Naive thymus-derived CD4-positive, alpha-beta T cell (primary cell): ENCODE data around the gene ATP10B. TPM values are rescaled to one million over a fixed set of nuclear protein-coding genes. Genes with fewer than 3 reads are reported as not detected.

Experiments
- ATAC-seq: fragments of 150-1000 bp; cut with Tn5 transposase; 2 replicates; pipeline ENCODE4 v1.10.0; 2021; ENCODE audit warnings: mild to moderate bottlenecking, moderate library complexity
- CTCF ChIA-PET: fragments of 350-600 bp; sonication (Branson Sonifier 250); formaldehyde crosslinking; loops from one replicate; lab custom pipeline; 2021; ENCODE audit warnings: antibody characterized with exemption; lab: Charles Lee
- POLR2A ChIA-PET: fragments of 350-600 bp; sonication (Branson Sonifier 250); formaldehyde crosslinking; loops from one replicate; lab custom pipeline; 2021; ENCODE audit warnings: antibody characterized with exemption, inconsistent platforms; lab: Charles Lee
- DNase-seq, 9 donors: peaks; one replicate each; pipeline versions ENCODE4 v3.0.0 to v3.0.0-alpha.2; 2020 to 2022; ENCODE audit warnings: mixed read lengths in 1 of 9
- H3K27ac ChIP-seq: one replicate; pipeline ENCODE4 v1.7.0; 2013; ENCODE audit warnings: mild to moderate bottlenecking, low read depth, low read length, moderate library complexity
- H3K27me3 ChIP-seq, 2 donors: one replicate each; pipeline ENCODE4 v1.7.0; 2013; ENCODE audit warnings: low read length in 2 of 2, mild to moderate bottlenecking in 2 of 2, moderate library complexity in 2 of 2; ENCODE audit not compliant: control insufficient read depth in 2 of 2, insufficient read depth in 2 of 2
- H3K36me3 ChIP-seq, 3 experiments: 1 replicate in 2 of 3; 2 replicates in 1 of 3; pipeline ENCODE4 v1.7.0; 2013; ENCODE audit warnings: low read length in 3 of 3, mild to moderate bottlenecking in 3 of 3, moderate library complexity in 1 of 3; ENCODE audit not compliant: insufficient read depth in 3 of 3, control insufficient read depth in 2 of 3
- H3K4me1 ChIP-seq, 2 donors: one replicate each; pipeline ENCODE4 v1.7.0; 2013; ENCODE audit warnings: low read length in 2 of 2, mild to moderate bottlenecking in 2 of 2, moderate library complexity in 1 of 2; ENCODE audit not compliant: control insufficient read depth in 2 of 2, insufficient read depth in 2 of 2
- H3K4me3 ChIP-seq: 2 replicates; pipeline ENCODE4 v1.7.0; 2013; ENCODE audit warnings: mild to moderate bottlenecking, low read length
- H3K9me3 ChIP-seq, 3 experiments: 1 replicate in 2 of 3; 2 replicates in 1 of 3; pipeline ENCODE4 v1.7.0; 2013; ENCODE audit warnings: low read length in 3 of 3; ENCODE audit not compliant: control insufficient read depth in 2 of 3
- H3K27ac Mint-ChIP-seq, 9 donors: one replicate each; pipeline ENCODE4 v1.8.0; 2020 to 2022; ENCODE audit warnings: mixed read lengths in 9 of 9, mild to moderate bottlenecking in 8 of 9, moderate library complexity in 5 of 9, inconsistent platforms in 2 of 9
- H3K27me3 Mint-ChIP-seq, 5 donors: one replicate each; pipeline ENCODE4 v1.8.0; 2021 to 2022; ENCODE audit warnings: mixed read lengths in 5 of 5, mild to moderate bottlenecking in 1 of 5
- H3K36me3 Mint-ChIP-seq, 5 donors: one replicate each; pipeline ENCODE4 v1.8.0; 2020 to 2022; ENCODE audit warnings: mixed read lengths in 5 of 5, mild to moderate bottlenecking in 3 of 5, inconsistent platforms in 1 of 5
- H3K4me1 Mint-ChIP-seq, 7 donors: one replicate each; pipeline ENCODE4 v1.8.0; 2020 to 2022; ENCODE audit warnings: mixed read lengths in 7 of 7, mild to moderate bottlenecking in 3 of 7, inconsistent platforms in 1 of 7
- H3K4me3 Mint-ChIP-seq, 10 donors: one replicate each; pipeline ENCODE4 v1.8.0; 2020 to 2022; ENCODE audit warnings: mild to moderate bottlenecking in 10 of 10, mixed read lengths in 10 of 10, moderate library complexity in 6 of 10, inconsistent platforms in 2 of 10
- H3K9me3 Mint-ChIP-seq, 11 donors: one replicate each; pipeline ENCODE4 v1.8.0; 2020 to 2022; ENCODE audit warnings: mixed read lengths in 11 of 11, mild to moderate bottlenecking in 4 of 11, inconsistent platforms in 1 of 11, moderate library complexity in 1 of 11
- intact Hi-C, 2 donors: fragments of 100-400 bp; cut with micrococcal nuclease; formaldehyde crosslinking; loops; one replicate each; pipeline ENCODE4 v1.15.1; 2023
- polyA plus RNA-seq, 2 donors: library from polyadenylated mRNA; unstranded; fragments of 300-500 nt; fragmentation: Illumina TruSeq; gene quantifications; one replicate each; pipeline ENCODE4 v1.2.3, GENCODE V29; 2021
- total RNA-seq, 6 experiments: library from RNA in 5 of 6; stranded (reverse) in 5 of 6; gene quantifications; 1 replicate in 5 of 6; 2 replicates in 1 of 6; pipeline ENCODE4 v1.2.3 and lab custom pipeline; 2021 to 2026

ATP10B gene
- total and polyA plus RNA-seq, 7 experiments from 2014 or later: not detected

DNA sequence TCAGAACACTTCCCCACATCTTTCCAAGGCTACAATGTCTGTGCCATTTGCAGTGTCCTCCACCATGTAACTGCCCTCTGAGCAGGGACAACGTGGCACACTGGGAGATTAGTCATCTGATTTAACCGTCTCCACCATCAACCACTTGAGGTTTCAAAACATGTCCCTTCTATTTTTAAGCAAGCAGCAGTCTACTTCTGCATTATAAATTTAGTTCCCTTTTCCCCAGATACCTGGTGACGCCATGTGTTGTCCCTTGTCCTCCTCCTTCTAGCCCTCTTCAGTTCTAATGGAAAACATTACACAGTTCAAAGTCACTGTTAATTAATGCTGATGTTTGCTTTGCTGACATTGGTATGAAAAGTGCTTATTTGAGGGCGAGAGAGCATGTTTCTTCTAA, 52.8 kb downstream of the ATP10B start:
- Mint-ChIP-seq H3K4me1 (peaks cover 0 to 3% (median 0%) of the 10 kb centered on the region in 7 donors), H3K27ac (no peak overlapping the region), H3K4me3 (no peak overlapping the region), H3K9me3 (peaks cover 0 to 3% (median 0%) of the 10 kb centered on the region in 11 donors), H3K36me3 (no peaks in the 10 kb centered on the region), H3K27me3 (peaks cover 0 to 8% (median 7%) of the 10 kb centered on the region in 5 donors)
- CTCF ChIA-PET: no interaction called here
- POLR2A ChIA-PET: no interaction called here
- intact Hi-C loops: no loop called here
- H3K4me3 ChIP-seq: no peak overlapping the region
- DNase-seq (no peak), ATAC-seq (peak; percentile 77)
- no peak overlapping the region for H3K27ac ChIP-seq
- no peaks in the 10 kb centered on the region for H3K9me3 ChIP-seq
- no peaks in the 10 kb centered on the region for H3K27me3 ChIP-seq
- H3K36me3 ChIP-seq: no peaks in the 10 kb centered on the region
- no peaks in the 10 kb centered on the region for H3K4me1 ChIP-seq

DNA sequence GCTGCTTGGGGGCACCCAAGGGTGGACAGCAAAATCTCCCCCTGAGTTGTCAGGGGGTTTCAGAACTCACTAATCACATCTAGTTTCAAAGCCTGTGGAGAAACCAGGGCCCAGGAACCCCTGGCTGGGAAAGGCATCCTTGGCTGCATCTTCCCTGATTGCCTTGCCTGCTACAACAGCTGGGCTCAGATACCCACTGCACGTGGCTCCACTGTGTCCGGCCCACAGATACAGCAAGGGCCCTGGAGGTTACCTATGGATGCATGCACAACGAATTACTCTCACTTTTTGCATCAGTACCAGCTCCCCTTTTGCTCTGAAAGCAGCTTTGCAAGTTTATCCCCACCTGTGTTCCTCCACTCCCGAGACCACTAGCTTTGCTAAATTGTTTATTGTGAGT, 55.0 kb downstream of the ATP10B start:
- H3K9me3 Mint-ChIP-seq: no peaks in the 10 kb centered on the region
- CTCF ChIA-PET: no interaction called here

GRCh38 chr5:160793530-160793899, 58.5 kb downstream of the ATP10B start:
- no peak for DNase-seq
- Histone ChIP-seq H3K4me1 (no peaks in the 10 kb centered on the region), H3K9me3 (no peaks in the 10 kb centered on the region), H3K27ac (no peak overlapping the region), H3K27me3 (no peaks in the 10 kb centered on the region), H3K36me3 (no peaks in the 10 kb centered on the region), H3K4me3 (no peak overlapping the region)
- H3K36me3 Mint-ChIP-seq: no peaks in the 10 kb centered on the region
- no peak for ATAC-seq
- peaks cover 0 to 13% (median 5%) of the 10 kb centered on the region in 5 donors for H3K27me3 Mint-ChIP-seq
- CTCF ChIA-PET: no interaction called here
- intact Hi-C loops: no loop called here
- no peak overlapping the region for H3K27ac Mint-ChIP-seq
- POLR2A ChIA-PET: no interaction called here
- H3K4me1 Mint-ChIP-seq: no peaks in the 10 kb centered on the region
- H3K9me3 Mint-ChIP-seq: peaks cover 0 to 4% (median 0%) of the 10 kb centered on the region in 11 donors
- H3K4me3 Mint-ChIP-seq: no peak overlapping the region

More for the DNA sequence above, 55.0 kb downstream of the ATP10B start:
- DNase-seq (no peak), ATAC-seq (no peak)
- Histone ChIP-seq H3K36me3 (no peaks in the 10 kb centered on the region), H3K4me1 (no peaks in the 10 kb centered on the region), H3K27ac (no peak overlapping the region), H3K4me3 (no peak overlapping the region), H3K9me3 (no peaks in the 10 kb centered on the region), H3K27me3 (no peaks in the 10 kb centered on the region)
- POLR2A ChIA-PET: no interaction called here
- H3K4me1 Mint-ChIP-seq: peaks cover 0 to 3% (median 0%) of the 10 kb centered on the region in 7 donors
- intact Hi-C loops: no loop called here
- no peaks in the 10 kb centered on the region for H3K36me3 Mint-ChIP-seq
- H3K4me3 Mint-ChIP-seq: no peak overlapping the region
- H3K27me3 Mint-ChIP-seq: peaks cover 0 to 8% (median 5%) of the 10 kb centered on the region in 5 donors
- no peak overlapping the region for H3K27ac Mint-ChIP-seq

DNA sequence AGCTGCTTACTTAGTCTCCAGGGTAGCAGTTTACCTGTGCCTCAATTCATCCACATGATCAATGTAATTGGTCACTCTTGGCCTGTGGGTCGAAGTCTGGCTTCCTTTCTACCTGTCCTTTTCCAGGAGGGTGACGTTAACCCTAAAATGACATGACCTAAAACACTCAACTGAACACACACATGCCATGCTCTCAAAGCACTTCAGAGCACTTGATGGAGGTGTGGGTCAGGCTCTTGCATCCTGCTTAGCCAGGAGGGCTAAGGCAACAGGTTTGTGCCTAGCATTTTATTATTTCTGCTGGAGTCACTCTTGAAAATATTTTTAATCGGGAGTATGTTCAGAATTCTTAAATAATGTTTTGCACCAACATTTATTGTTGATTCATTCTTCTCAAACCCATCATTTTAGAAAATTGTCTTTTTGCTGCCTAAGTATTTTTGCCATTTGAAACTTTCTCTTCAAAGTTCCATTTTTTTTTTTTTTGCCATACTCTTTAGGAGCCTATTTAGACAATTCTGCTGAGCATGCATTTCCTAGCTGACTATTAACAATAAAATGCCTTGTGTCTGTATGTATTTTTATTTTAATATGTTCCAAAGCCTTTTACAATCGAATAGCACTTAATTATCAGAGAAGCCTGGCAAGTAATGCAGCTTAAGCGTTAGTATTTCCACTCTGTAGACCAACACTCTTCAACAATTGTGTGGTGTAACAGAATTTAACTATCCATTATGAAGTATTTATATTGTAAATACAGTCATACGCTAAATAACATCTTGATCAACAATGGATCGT, 59.1 kb downstream of the ATP10B start:
- CTCF ChIA-PET: no interaction called here
- intact Hi-C loops: no loop called here
- H3K4me1 ChIP-seq: no peaks in the 10 kb centered on the region
- DNase-seq (no peak), ATAC-seq (no peak)
- Mint-ChIP-seq H3K27me3 (peaks cover 0 to 15% (median 5%) of the 10 kb centered on the region in 5 donors), H3K9me3 (peaks cover 0 to 4% (median 0%) of the 10 kb centered on the region in 11 donors), H3K27ac (no peak overlapping the region), H3K4me3 (no peak overlapping the region), H3K36me3 (no peaks in the 10 kb centered on the region), H3K4me1 (no peaks in the 10 kb centered on the region)
- POLR2A ChIA-PET: no interaction called here
- H3K9me3 ChIP-seq: no peaks in the 10 kb centered on the region
- H3K4me3 ChIP-seq: no peak overlapping the region
- H3K27me3 ChIP-seq: no peaks in the 10 kb centered on the region
- H3K27ac ChIP-seq: no peak overlapping the region
- no peaks in the 10 kb centered on the region for H3K36me3 ChIP-seq

GRCh38 chr5:160792281-160792680, 59.7 kb downstream of the ATP10B start:
- POLR2A ChIA-PET: no interaction called here
- intact Hi-C loops: no loop called here

DNA sequence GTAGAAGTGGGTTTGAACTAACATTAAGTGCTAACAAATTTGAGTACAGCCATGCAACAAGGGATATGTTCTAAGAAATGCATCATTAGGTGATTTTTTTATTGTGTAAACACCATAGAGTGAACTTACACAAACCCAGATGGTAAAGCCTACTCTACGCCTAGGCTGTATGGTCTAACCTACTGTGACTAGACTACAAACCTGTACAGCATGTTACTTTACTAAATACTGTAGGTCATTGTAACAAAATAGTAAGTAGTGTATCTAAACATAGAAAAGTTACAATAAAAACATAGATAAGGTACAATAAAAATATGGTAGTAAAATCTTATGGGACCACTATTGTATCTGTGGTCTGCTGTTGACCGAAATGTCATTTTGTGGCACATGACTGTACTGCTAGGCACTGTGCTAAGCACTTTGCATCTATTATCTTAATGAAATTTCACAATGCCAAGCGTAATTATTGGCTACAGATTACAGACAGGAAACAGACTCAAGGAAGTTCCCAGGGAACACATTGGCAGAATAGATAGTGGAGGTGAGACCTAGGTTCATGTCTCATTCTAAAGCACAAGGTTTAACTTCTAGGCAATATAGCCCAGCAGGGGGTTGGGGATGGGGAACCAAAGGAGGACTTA, 62.7 kb downstream of the ATP10B start:
- no peak overlapping the region for H3K4me3 Mint-ChIP-seq
- H3K27ac Mint-ChIP-seq: no peak overlapping the region
- peaks cover 0 to 9% (median 0%) of the 10 kb centered on the region in 11 donors for H3K9me3 Mint-ChIP-seq
- no peak overlapping the region for H3K27ac ChIP-seq
- H3K36me3 ChIP-seq: no peaks in the 10 kb centered on the region
- no peaks in the 10 kb centered on the region for H3K36me3 Mint-ChIP-seq
- DNase-seq (no peak), ATAC-seq (no peak)
- H3K27me3 ChIP-seq: no peaks in the 10 kb centered on the region
- intact Hi-C loops: loop anchor here in 1 of 2 donors (10.0 kb wide), 1 partner anchor 285 kb away; no protein-coding TSS in a partner anchor
- H3K27me3 Mint-ChIP-seq: peaks cover 0 to 17% (median 13%) of the 10 kb centered on the region in 5 donors
- no peaks in the 10 kb centered on the region for H3K9me3 ChIP-seq
- no peaks in the 10 kb centered on the region for H3K4me1 ChIP-seq
- ChIA-PET POLR2A (no interaction called here), CTCF (no interaction called here)
- no peaks in the 10 kb centered on the region for H3K4me1 Mint-ChIP-seq
- no peak overlapping the region for H3K4me3 ChIP-seq

More at GRCh38 chr5:160792281-160792680, 59.7 kb downstream of the ATP10B start:
- CTCF ChIA-PET: no interaction called here
- ATAC-seq (no peak), DNase-seq (no peak)
- Histone ChIP-seq H3K36me3 (no peaks in the 10 kb centered on the region), H3K9me3 (no peaks in the 10 kb centered on the region), H3K27me3 (no peaks in the 10 kb centered on the region), H3K4me1 (no peaks in the 10 kb centered on the region), H3K27ac (no peak overlapping the region), H3K4me3 (no peak overlapping the region)
- Mint-ChIP-seq H3K9me3 (peaks cover 0 to 4% (median 0%) of the 10 kb centered on the region in 11 donors), H3K36me3 (no peaks in the 10 kb centered on the region), H3K4me3 (no peak overlapping the region), H3K27me3 (peaks cover 0 to 17% (median 5%) of the 10 kb centered on the region in 5 donors), H3K4me1 (no peaks in the 10 kb centered on the region), H3K27ac (no peak overlapping the region)
